Type B pancreatic cell (in vitro differentiated cells): Measurements from ENCODE around the gene BEX3. TPM values are rescaled to one million over a fixed set of nuclear protein-coding genes. Genes with fewer than 3 reads are reported as not detected.

Experiments used
- DNase-seq: peaks from one replicate; pipeline ENCODE4 v3.0.0; 2021; ENCODE audit warnings: mixed read lengths; ENCODE audit not compliant: unreplicated experiment; ENCODE audit errors: extremely low spot score
- H3K27ac Mint-ChIP-seq: 2 replicates; pipeline ENCODE4 v1.8.0; 2021; ENCODE audit warnings: mild to moderate bottlenecking, mixed read lengths
- H3K27me3 Mint-ChIP-seq: 2 replicates; pipeline ENCODE4 v1.8.0; 2021; ENCODE audit warnings: mixed read lengths
- H3K36me3 Mint-ChIP-seq: 2 replicates; pipeline ENCODE4 v1.8.0; 2021; ENCODE audit warnings: mixed read lengths
- H3K4me1 Mint-ChIP-seq: one replicate; pipeline ENCODE4 v1.8.0; 2021; ENCODE audit warnings: mixed read lengths; ENCODE audit not compliant: unreplicated experiment
- H3K4me3 Mint-ChIP-seq: 2 replicates; pipeline ENCODE4 v1.8.0; 2021; ENCODE audit warnings: mild to moderate bottlenecking, mixed read lengths
- H3K9me3 Mint-ChIP-seq: 2 replicates; pipeline ENCODE4 v1.8.0; 2021; ENCODE audit warnings: mixed read lengths
- total RNA-seq: library from RNA; stranded (reverse); gene quantifications from 2 replicates; pipeline ENCODE4 v1.2.1, GENCODE V29; 2021; ENCODE audit warnings: low replicate concordance
- TF ChIP-seq, protein P1 (sequence below): fragments of 200-600 bp; sonication (generic); conservative IDR thresholded peaks from 2 replicates; pipeline ENCODE4 v1.5.0; 2021; ENCODE audit warnings: antibody characterized with exemption, mild to moderate bottlenecking

BEX3 gene
- total RNA-seq, 1 donor from 2014 or later: 251 TPM

- H3K36me3 Mint-ChIP-seq: peaks cover 13% of the 10 kb centered on the region
- H3K27ac Mint-ChIP-seq: no peak overlapping the region
- DNase-seq: no peak
- H3K27me3 Mint-ChIP-seq: no peaks in the 10 kb centered on the region
- H3K9me3 Mint-ChIP-seq: no peaks in the 10 kb centered on the region
- TF ChIP-seq, protein P1, sequence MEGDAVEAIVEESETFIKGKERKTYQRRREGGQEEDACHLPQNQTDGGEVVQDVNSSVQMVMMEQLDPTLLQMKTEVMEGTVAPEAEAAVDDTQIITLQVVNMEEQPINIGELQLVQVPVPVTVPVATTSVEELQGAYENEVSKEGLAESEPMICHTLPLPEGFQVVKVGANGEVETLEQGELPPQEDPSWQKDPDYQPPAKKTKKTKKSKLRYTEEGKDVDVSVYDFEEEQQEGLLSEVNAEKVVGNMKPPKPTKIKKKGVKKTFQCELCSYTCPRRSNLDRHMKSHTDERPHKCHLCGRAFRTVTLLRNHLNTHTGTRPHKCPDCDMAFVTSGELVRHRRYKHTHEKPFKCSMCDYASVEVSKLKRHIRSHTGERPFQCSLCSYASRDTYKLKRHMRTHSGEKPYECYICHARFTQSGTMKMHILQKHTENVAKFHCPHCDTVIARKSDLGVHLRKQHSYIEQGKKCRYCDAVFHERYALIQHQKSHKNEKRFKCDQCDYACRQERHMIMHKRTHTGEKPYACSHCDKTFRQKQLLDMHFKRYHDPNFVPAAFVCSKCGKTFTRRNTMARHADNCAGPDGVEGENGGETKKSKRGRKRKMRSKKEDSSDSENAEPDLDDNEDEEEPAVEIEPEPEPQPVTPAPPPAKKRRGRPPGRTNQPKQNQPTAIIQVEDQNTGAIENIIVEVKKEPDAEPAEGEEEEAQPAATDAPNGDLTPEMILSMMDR: no peak
- peaks cover 3% of the 10 kb centered on the region for H3K4me1 Mint-ChIP-seq
- H3K4me3 Mint-ChIP-seq: no peak overlapping the region
Measured at GRCh38 chrX:103360092-103360491, 16.2 kb upstream of the BEX3 start.

DNA sequence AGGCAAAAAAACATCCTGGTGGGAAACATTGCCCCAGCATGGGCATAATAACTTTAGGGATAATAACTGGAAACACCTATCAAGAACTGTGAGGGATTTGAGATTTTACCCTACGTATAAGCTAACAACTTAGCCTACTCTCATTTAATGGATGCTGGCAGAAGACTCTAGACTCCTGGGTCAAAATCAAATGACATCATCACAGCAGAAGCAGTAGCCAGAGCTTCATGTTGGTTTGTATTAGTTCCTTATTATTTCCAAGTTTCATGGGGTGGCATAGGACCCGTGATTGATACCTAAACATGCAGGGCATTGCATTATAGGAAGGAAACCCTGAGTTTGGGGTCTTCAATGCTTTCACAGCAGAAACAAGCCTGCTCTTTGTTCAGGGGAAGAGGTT, 15.4 kb upstream of the BEX3 start:
- Mint-ChIP-seq H3K9me3 (no peaks in the 10 kb centered on the region), H3K36me3 (peaks cover 13% of the 10 kb centered on the region), H3K27ac (no peak overlapping the region)

GRCh38 chrX:103361798-103362197, 14.5 kb upstream of the BEX3 start:
- Mint-ChIP-seq H3K4me3 (no peak overlapping the region), H3K36me3 (peaks cover 13% of the 10 kb centered on the region), H3K27ac (no peak overlapping the region), H3K27me3 (no peaks in the 10 kb centered on the region), H3K9me3 (peaks cover 1% of the 10 kb centered on the region), H3K4me1 (peaks cover 3% of the 10 kb centered on the region)
- TF ChIP-seq, protein P1: no peak
- DNase-seq: no peak

More for the DNA sequence above, 15.4 kb upstream of the BEX3 start:
- Mint-ChIP-seq H3K4me3 (no peak overlapping the region), H3K27me3 (no peaks in the 10 kb centered on the region), H3K4me1 (peaks cover 3% of the 10 kb centered on the region)
- no peak for DNase-seq
- TF ChIP-seq, protein P1: no peak

DNA sequence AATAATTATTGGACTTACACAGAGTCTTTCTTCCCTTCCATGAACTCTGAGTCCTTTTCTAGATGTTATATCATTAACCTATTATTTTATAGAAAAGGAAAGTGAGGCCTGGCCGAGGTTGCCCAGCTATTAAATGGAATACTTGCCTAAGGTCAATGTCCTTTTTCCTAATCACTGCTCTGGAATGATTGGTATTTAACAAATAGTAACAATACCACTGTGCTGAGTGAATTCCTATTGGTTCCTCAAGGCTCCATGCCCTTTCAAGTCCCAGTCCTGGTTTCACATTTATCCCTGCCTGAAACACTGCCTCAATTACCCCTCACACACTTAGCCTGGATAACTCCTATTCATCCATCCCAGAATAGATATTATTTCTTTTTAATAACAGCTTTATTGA, 13.9 kb upstream of the BEX3 start:
- no peak for DNase-seq
- Mint-ChIP-seq H3K4me3 (no peak overlapping the region), H3K36me3 (peaks cover 10% of the 10 kb centered on the region), H3K4me1 (peaks cover 3% of the 10 kb centered on the region), H3K9me3 (peaks cover 5% of the 10 kb centered on the region), H3K27me3 (no peaks in the 10 kb centered on the region), H3K27ac (no peak overlapping the region)
- TF ChIP-seq, protein P1: no peak

DNA sequence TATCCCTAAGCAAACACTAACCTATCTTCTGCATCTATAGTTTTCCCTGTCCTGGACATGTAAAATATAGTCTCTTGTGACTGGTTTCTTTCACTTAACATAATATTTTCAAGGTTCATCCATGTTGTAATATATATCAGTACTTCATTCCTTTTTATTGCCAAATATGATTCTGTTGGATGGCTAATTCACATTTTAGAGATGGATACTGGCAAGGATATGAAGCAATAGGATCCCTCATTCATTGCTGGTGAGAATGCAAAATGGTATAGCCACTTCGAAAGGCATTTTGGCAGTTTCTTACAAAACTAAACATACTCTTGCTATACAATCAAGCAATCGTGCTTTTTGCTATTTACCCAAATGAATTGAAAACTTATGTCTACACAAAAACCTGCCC, 13.3 kb upstream of the BEX3 start:
- Mint-ChIP-seq H3K4me1 (peaks cover 3% of the 10 kb centered on the region), H3K9me3 (peaks cover 5% of the 10 kb centered on the region), H3K36me3 (peaks cover 6% of the 10 kb centered on the region), H3K27ac (no peak overlapping the region), H3K4me3 (no peak overlapping the region), H3K27me3 (no peaks in the 10 kb centered on the region)
- TF ChIP-seq, protein P1: no peak
- DNase-seq: no peak

DNA sequence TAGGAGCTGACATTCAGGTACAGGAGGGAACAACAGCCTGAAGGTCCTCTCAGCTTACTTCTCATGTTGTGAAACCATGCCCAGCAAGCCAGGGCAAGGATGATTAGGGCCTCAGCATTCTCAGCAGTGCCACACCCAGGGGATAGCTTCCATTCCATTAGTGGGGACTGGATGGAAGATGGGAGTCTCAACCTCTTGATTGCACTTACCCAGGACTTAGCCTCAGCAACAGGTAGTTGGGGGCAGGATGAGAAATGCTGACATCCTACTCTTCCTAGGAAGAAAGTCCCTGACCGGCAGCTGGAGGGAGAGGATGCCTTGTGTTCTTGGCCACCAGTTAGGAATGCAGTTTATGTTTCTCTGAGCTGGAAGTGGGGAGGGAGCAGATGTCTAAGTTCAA, 8.8 kb upstream of the BEX3 start:
- Mint-ChIP-seq H3K36me3 (no peaks in the 10 kb centered on the region), H3K27ac (no peak overlapping the region), H3K9me3 (peaks cover 5% of the 10 kb centered on the region), H3K27me3 (no peaks in the 10 kb centered on the region), H3K4me3 (no peak overlapping the region), H3K4me1 (no peaks in the 10 kb centered on the region)
- DNase-seq: no peak
- TF ChIP-seq, protein P1: no peak
